ENCODE data around the gene MATN1.

MATN1 gene

GRCh38 chr1:30758121-30758688 is 34.8 kb upstream of the MATN1 start:
- no peak for DNase-seq (ENCODE audit: extremely low read depth in 1 of 2, low read depth in 1 of 2)

GRCh38 chr1:30757352-30758120 is 34.2 kb upstream of the MATN1 start, which contains the start of gene LAPTM5:
TSS of gene LAPTM5 (minus strand) at chr1:30757774. CDS start at chr1:30757745, 29 bp downstream.
- DNase-seq (ENCODE audit: extremely low read depth in 1 of 2, low read depth in 1 of 2), result no peak

- DNase-seq (ENCODE audit: extremely low read depth in 1 of 2, low read depth in 1 of 2), result peak in 1 of 2 donors; percentile 64
Observed at GRCh38 chr1:30756545-30757351, 33.4 kb upstream of the MATN1 start.

GRCh38 chr1:30756206-30756544 is 32.8 kb upstream of the MATN1 start:
- no peak for DNase-seq (ENCODE audit: extremely low read depth in 1 of 2, low read depth in 1 of 2)

- no peak for DNase-seq (ENCODE audit: extremely low read depth in 1 of 2, low read depth in 1 of 2)
Observed at GRCh38 chr1:30755746-30756145, 32.4 kb upstream of the MATN1 start.

- DNase-seq (ENCODE audit: extremely low read depth in 1 of 2, low read depth in 1 of 2), result no peak
Observed at GRCh38 chr1:30755334-30755733, 31.9 kb upstream of the MATN1 start.

GRCh38 chr1:30754684-30755171 is 31.3 kb upstream of the MATN1 start:
- no peak for DNase-seq (ENCODE audit: extremely low read depth in 1 of 2, low read depth in 1 of 2)

- DNase-seq (ENCODE audit: extremely low read depth in 1 of 2, low read depth in 1 of 2), result no peak
Observed at GRCh38 chr1:30753660-30754123, 30.3 kb upstream of the MATN1 start.

GRCh38 chr1:30753118-30753517 is 29.7 kb upstream of the MATN1 start:
- DNase-seq (ENCODE audit: extremely low read depth in 1 of 2, low read depth in 1 of 2), result no peak

GRCh38 chr1:30752651-30752908 is 29.2 kb upstream of the MATN1 start:
- no peak for DNase-seq (ENCODE audit: extremely low read depth in 1 of 2, low read depth in 1 of 2)

- no peak for DNase-seq (ENCODE audit: extremely low read depth in 1 of 2, low read depth in 1 of 2)
Observed at GRCh38 chr1:30751830-30752650, 28.7 kb upstream of the MATN1 start.

GRCh38 chr1:30750731-30751291 is 27.4 kb upstream of the MATN1 start:
- no peak for DNase-seq (ENCODE audit: extremely low read depth in 1 of 2, low read depth in 1 of 2)

GRCh38 chr1:30749691-30750583 is 26.6 kb upstream of the MATN1 start:
- DNase-seq (ENCODE audit: extremely low read depth in 1 of 2, low read depth in 1 of 2), result peak in 1 of 2 donors; percentile 43

- DNase-seq (ENCODE audit: extremely low read depth in 1 of 2, low read depth in 1 of 2), result no peak
Observed at GRCh38 chr1:30748699-30749401, 25.5 kb upstream of the MATN1 start.

GRCh38 chr1:30748098-30748698 is 24.8 kb upstream of the MATN1 start:
- DNase-seq (ENCODE audit: extremely low read depth in 1 of 2, low read depth in 1 of 2), result no peak

- no peak for DNase-seq (ENCODE audit: extremely low read depth in 1 of 2, low read depth in 1 of 2)
Observed at GRCh38 chr1:30747033-30748008, 23.9 kb upstream of the MATN1 start.

- DNase-seq (ENCODE audit: extremely low read depth in 1 of 2, low read depth in 1 of 2), result no peak
Observed at GRCh38 chr1:30746212-30747032, 23.0 kb upstream of the MATN1 start.

Data from stimulated activated CD8-positive, alpha-beta memory T cell treated with anti-CD3 and anti-CD28 coated beads, Interleukin-7, amount 100 ng/mL, for 48 hours (primary cell).